ENCODE measurements around the gene SYCN.
"Not testable (repeated sequence)": the region's sequence is repeated elsewhere in the genome, so short reads cannot be mapped to it uniquely, and the experiment has no call there.

Gene SYCN

GRCh38 chr19:39240421-39240820, 36.4 kb upstream of the SYCN start:
- Histone ChIP-seq H3K9me3 (ENCODE audit: low read length) (no peaks in the 10 kb centered on the region), H2AFZ (ENCODE audit: low read depth, low read length) (no peak overlapping the region), H3K36me3 (ENCODE audit: insufficient read depth, low read length) (no peaks in the 10 kb centered on the region), H3K4me3 (ENCODE audit: low read length) (no peak overlapping the region), H3K27me3 (ENCODE audit: insufficient read depth, low read length) (peaks cover 17% of the 10 kb centered on the region), H3K4me1 (ENCODE audit: insufficient read depth, low read length) (no peaks in the 10 kb centered on the region)

GRCh38 chr19:39238944-39239343, 34.9 kb upstream of the SYCN start:
- Histone ChIP-seq H3K4me1 (ENCODE audit: insufficient read depth, low read length) (no peaks in the 10 kb centered on the region), H3K36me3 (ENCODE audit: insufficient read depth, low read length) (no peaks in the 10 kb centered on the region), H3K9me3 (ENCODE audit: low read length) (no peaks in the 10 kb centered on the region), H3K27me3 (ENCODE audit: insufficient read depth, low read length) (peaks cover 17% of the 10 kb centered on the region), H3K4me3 (ENCODE audit: low read length) (no peak overlapping the region), H2AFZ (ENCODE audit: low read depth, low read length) (no peak overlapping the region)

- Histone ChIP-seq H3K36me3 (ENCODE audit: insufficient read depth, low read length) (no peaks in the 10 kb centered on the region), H3K27me3 (ENCODE audit: insufficient read depth, low read length) (peaks cover 17% of the 10 kb centered on the region), H3K4me1 (ENCODE audit: insufficient read depth, low read length) (no peaks in the 10 kb centered on the region), H3K9me3 (ENCODE audit: low read length) (no peaks in the 10 kb centered on the region), H2AFZ (ENCODE audit: low read depth, low read length) (no peak overlapping the region), H3K4me3 (ENCODE audit: low read length) (no peak overlapping the region)
Measured at GRCh38 chr19:39238209-39238608, 34.1 kb upstream of the SYCN start.

- H3K4me1 ChIP-seq (ENCODE audit: insufficient read depth, low read length): no peaks in the 10 kb centered on the region
Measured at GRCh38 chr19:39237200-39238184, 33.4 kb upstream of the SYCN start.

GRCh38 chr19:39236527-39236926, 32.5 kb upstream of the SYCN start:
- Histone ChIP-seq H3K36me3 (ENCODE audit: insufficient read depth, low read length) (no peaks in the 10 kb centered on the region), H3K9me3 (ENCODE audit: low read length) (no peaks in the 10 kb centered on the region), H3K27me3 (ENCODE audit: insufficient read depth, low read length) (peaks cover 20% of the 10 kb centered on the region), H3K4me3 (ENCODE audit: low read length) (no peak overlapping the region), H2AFZ (ENCODE audit: low read depth, low read length) (no peak overlapping the region), H3K4me1 (ENCODE audit: insufficient read depth, low read length) (no peaks in the 10 kb centered on the region)

More at GRCh38 chr19:39237200-39238184, 33.4 kb upstream of the SYCN start:
- Histone ChIP-seq H3K9me3 (ENCODE audit: low read length) (no peaks in the 10 kb centered on the region), H3K4me3 (ENCODE audit: low read length) (no peak overlapping the region), H3K27me3 (ENCODE audit: insufficient read depth, low read length) (peaks cover 17% of the 10 kb centered on the region), H3K36me3 (ENCODE audit: insufficient read depth, low read length) (no peaks in the 10 kb centered on the region), H2AFZ (ENCODE audit: low read depth, low read length) (no peak overlapping the region)

GRCh38 chr19:39232708-39233107, 28.6 kb upstream of the SYCN start:
- H3K9me3 ChIP-seq (ENCODE audit: low read length): no peaks in the 10 kb centered on the region
- H3K4me1 ChIP-seq (ENCODE audit: insufficient read depth, low read length): no peaks in the 10 kb centered on the region
- no peak overlapping the region for H3K4me3 ChIP-seq (ENCODE audit: low read length)
- H3K27me3 ChIP-seq (ENCODE audit: insufficient read depth, low read length): peaks cover 15% of the 10 kb centered on the region
- H2AFZ ChIP-seq (ENCODE audit: low read depth, low read length): no peak overlapping the region
- no peaks in the 10 kb centered on the region for H3K36me3 ChIP-seq (ENCODE audit: insufficient read depth, low read length)

- H3K9me3 ChIP-seq (ENCODE audit: low read length): no peaks in the 10 kb centered on the region
- H3K4me1 ChIP-seq (ENCODE audit: insufficient read depth, low read length): no peaks in the 10 kb centered on the region
- peaks cover 5% of the 10 kb centered on the region for H3K27me3 ChIP-seq (ENCODE audit: insufficient read depth, low read length)
- no peak overlapping the region for H2AFZ ChIP-seq (ENCODE audit: low read depth, low read length)
- no peak overlapping the region for H3K4me3 ChIP-seq (ENCODE audit: low read length)
- no peaks in the 10 kb centered on the region for H3K36me3 ChIP-seq (ENCODE audit: insufficient read depth, low read length)
Measured at GRCh38 chr19:39230096-39230764, 26.2 kb upstream of the SYCN start.

- Histone ChIP-seq H3K36me3 (ENCODE audit: insufficient read depth, low read length) (no peaks in the 10 kb centered on the region), H3K4me1 (ENCODE audit: insufficient read depth, low read length) (no peaks in the 10 kb centered on the region), H3K9me3 (ENCODE audit: low read length) (no peaks in the 10 kb centered on the region), H2AFZ (ENCODE audit: low read depth, low read length) (no peak overlapping the region), H3K4me3 (ENCODE audit: low read length) (no peak overlapping the region), H3K27me3 (ENCODE audit: insufficient read depth, low read length) (peaks cover 5% of the 10 kb centered on the region)
Measured at GRCh38 chr19:39224910-39225309, 20.8 kb upstream of the SYCN start.

GRCh38 chr19:39223703-39224279, 19.7 kb upstream of the SYCN start:
- Histone ChIP-seq H3K9me3 (ENCODE audit: low read length) (no peaks in the 10 kb centered on the region), H3K4me3 (ENCODE audit: low read length) (no peak overlapping the region), H2AFZ (ENCODE audit: low read depth, low read length) (no peak overlapping the region), H3K27me3 (ENCODE audit: insufficient read depth, low read length) (peaks cover 5% of the 10 kb centered on the region), H3K4me1 (ENCODE audit: insufficient read depth, low read length) (no peaks in the 10 kb centered on the region), H3K36me3 (ENCODE audit: insufficient read depth, low read length) (no peaks in the 10 kb centered on the region)

GRCh38 chr19:39219108-39219507, 15.0 kb upstream of the SYCN start:
- not testable (repeated sequence) for H3K36me3 ChIP-seq (ENCODE audit: insufficient read depth, low read length); H3K9me3 ChIP-seq (ENCODE audit: low read length); H3K27me3 ChIP-seq (ENCODE audit: insufficient read depth, low read length); H3K4me1 ChIP-seq (ENCODE audit: insufficient read depth, low read length); H2AFZ ChIP-seq (ENCODE audit: low read depth, low read length); H3K4me3 ChIP-seq (ENCODE audit: low read length)

- peaks cover 3% of the 10 kb centered on the region for H3K27me3 ChIP-seq (ENCODE audit: insufficient read depth, low read length)
- no peaks in the 10 kb centered on the region for H3K9me3 ChIP-seq (ENCODE audit: low read length)
- H3K4me3 ChIP-seq (ENCODE audit: low read length): no peak overlapping the region
- no peaks in the 10 kb centered on the region for H3K4me1 ChIP-seq (ENCODE audit: insufficient read depth, low read length)
- no peaks in the 10 kb centered on the region for H3K36me3 ChIP-seq (ENCODE audit: insufficient read depth, low read length)
- no peak overlapping the region for H2AFZ ChIP-seq (ENCODE audit: low read depth, low read length)
Measured at GRCh38 chr19:39218230-39219007, 14.4 kb upstream of the SYCN start.

GRCh38 chr19:39217094-39217493, 13.0 kb upstream of the SYCN start:
- Histone ChIP-seq H3K27me3 (ENCODE audit: insufficient read depth, low read length) (peaks cover 3% of the 10 kb centered on the region), H2AFZ (ENCODE audit: low read depth, low read length) (no peak overlapping the region), H3K9me3 (ENCODE audit: low read length) (no peaks in the 10 kb centered on the region), H3K4me3 (ENCODE audit: low read length) (no peak overlapping the region), H3K36me3 (ENCODE audit: insufficient read depth, low read length) (no peaks in the 10 kb centered on the region), H3K4me1 (ENCODE audit: insufficient read depth, low read length) (no peaks in the 10 kb centered on the region)
